Fibroblast of mammary gland (primary cell): Measurements from ENCODE around the gene ABHD17C.

ENCODE experiments used
- DNase-seq: peaks from one replicate; pipeline ENCODE4 v3.0.0-alpha.2; 2010; ENCODE audit warnings: low read depth
- H3K4me3 ChIP-seq: 2 replicates; pipeline ENCODE4 v1.5.1; 2011; ENCODE audit warnings: low read depth, mild to moderate bottlenecking, low read length, moderate library complexity; ENCODE audit not compliant: control insufficient read depth
- CTCF ChIP-seq: conservative IDR thresholded peaks from 2 replicates; pipeline ENCODE4 v1.5.1; 2011; ENCODE audit warnings: low read depth, low read length, inconsistent platforms; ENCODE audit not compliant: control insufficient read depth, insufficient read depth

The ABHD17C gene

GRCh38 chr15:80662757-80663553, 32.2 kb upstream of the ABHD17C start:
- no peak overlapping the region for H3K4me3 ChIP-seq
- no peak for DNase-seq

GRCh38 chr15:80665151-80665550, 30.0 kb upstream of the ABHD17C start:
- DNase-seq, result no peak
- no peak for TF ChIP-seq CTCF
- no peak overlapping the region for H3K4me3 ChIP-seq

More at GRCh38 chr15:80662757-80663553, 32.2 kb upstream of the ABHD17C start:
- TF ChIP-seq CTCF, result no peak

- no peak for DNase-seq
- H3K4me3 ChIP-seq, result no peak overlapping the region
- TF ChIP-seq CTCF, result no peak
These were observed 27.2 kb upstream of the ABHD17C start for GRCh38 chr15:80667936-80668335.

GRCh38 chr15:80668546-80669236, 26.4 kb upstream of the ABHD17C start:
- H3K4me3 ChIP-seq, result no peak overlapping the region
- TF ChIP-seq CTCF, result no peak
- no peak for DNase-seq

GRCh38 chr15:80669663-80670273, 25.3 kb upstream of the ABHD17C start:
- peak; percentile 77 for DNase-seq
- H3K4me3 ChIP-seq, result no peak overlapping the region
- TF ChIP-seq CTCF, result no peak

- DNase-seq, result no peak
- no peak overlapping the region for H3K4me3 ChIP-seq
- TF ChIP-seq CTCF, result no peak
These were observed 21.4 kb upstream of the ABHD17C start for GRCh38 chr15:80673561-80674244.
